ENCODE results near the gene PSIP1. TPM values are rescaled to one million over a fixed set of nuclear protein-coding genes. Genes with fewer than 3 reads are reported as not detected.

Gene PSIP1
- total and polyA plus RNA-seq, 9 of the 15 experiments (the other 6 are each of a cell fraction or from before 2014, with no cell fraction given) = 18.8 to 119 (median 59.9) TPM

DNA sequence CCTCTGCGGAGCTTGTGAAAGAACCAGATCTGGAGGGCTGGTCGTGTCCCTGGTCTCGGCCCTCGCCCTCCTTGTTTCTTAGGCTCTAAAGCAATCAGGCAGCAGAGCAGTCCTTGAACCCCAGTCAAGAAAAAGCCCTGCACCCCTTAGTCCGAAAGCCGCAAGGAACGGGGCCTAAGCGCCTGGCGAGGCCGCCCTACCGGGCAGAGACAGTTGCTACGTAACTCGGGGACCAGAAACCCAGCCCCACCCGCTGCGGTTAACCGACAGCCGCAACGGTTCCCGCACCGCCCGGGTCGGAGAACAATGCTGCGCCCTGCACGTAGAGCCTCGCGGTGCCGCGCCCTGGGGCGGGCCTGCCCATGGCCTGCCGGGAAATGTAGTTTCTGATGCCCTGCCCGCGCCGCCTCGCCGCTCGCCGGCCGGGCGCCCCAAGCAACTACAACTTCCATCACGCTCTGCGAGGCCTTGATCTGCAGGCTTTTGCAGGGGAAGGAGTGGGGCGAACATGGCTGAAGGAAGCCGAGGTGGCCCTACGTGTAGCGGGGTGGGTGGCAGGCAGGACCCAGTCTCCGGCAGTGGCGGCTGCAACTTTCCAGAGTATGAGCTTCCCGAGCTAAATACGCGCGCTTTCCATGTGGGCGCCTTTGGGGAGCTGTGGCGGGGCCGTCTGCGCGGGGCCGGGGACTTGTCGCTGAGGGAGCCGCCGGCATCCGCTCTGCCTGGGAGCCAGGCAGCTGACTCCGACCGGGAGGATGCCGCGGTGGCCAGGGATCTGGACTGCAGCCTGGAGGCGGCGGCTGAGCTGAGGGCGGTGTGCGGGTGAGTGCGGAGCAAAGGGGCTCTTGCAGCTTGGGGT lies 88.2 kb downstream of the PSIP1 start, which contains the start of gene SNAPC3 (continued):
- TF ChIP-seq, protein P1, sequence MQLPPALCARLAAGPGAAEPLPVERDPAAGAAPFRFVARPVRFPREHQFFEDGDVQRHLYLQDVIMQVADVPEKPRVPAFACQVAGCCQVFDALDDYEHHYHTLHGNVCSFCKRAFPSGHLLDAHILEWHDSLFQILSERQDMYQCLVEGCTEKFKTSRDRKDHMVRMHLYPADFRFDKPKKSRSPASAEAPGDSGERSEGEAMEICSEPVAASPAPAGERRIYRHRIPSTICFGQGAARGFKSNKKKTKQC (CRISPR knock-in tag; IDR thresholded peaks at IDR 0.05) = peak; percentile 98; the same call in 1 of the 2 replicates
- TF ChIP-seq MTA2 (IDR thresholded peaks at IDR 0.05; ENCODE audit: low read depth) = no peak
- peak in 1 of 2 experiments; percentile 39; a peak in 1 of 4 replicates for TF ChIP-seq HDAC1 (IDR thresholded peaks at IDR 0.05)
- TF ChIP-seq TEAD4 (IDR thresholded peaks at IDR 0.05; ENCODE audit: low read length) = no peak
- TF ChIP-seq TEAD4 (CRISPR knock-in tag; IDR thresholded peaks at IDR 0.05; ENCODE audit: borderline replicate concordance) = no peak
- TF ChIP-seq NBN (IDR thresholded peaks at IDR 0.05; ENCODE audit: low read depth) = no peak
- no peak for TF ChIP-seq FOSL1 (tag; conservative IDR thresholded peaks at IDR 0.05)
- TF ChIP-seq, protein P2, sequence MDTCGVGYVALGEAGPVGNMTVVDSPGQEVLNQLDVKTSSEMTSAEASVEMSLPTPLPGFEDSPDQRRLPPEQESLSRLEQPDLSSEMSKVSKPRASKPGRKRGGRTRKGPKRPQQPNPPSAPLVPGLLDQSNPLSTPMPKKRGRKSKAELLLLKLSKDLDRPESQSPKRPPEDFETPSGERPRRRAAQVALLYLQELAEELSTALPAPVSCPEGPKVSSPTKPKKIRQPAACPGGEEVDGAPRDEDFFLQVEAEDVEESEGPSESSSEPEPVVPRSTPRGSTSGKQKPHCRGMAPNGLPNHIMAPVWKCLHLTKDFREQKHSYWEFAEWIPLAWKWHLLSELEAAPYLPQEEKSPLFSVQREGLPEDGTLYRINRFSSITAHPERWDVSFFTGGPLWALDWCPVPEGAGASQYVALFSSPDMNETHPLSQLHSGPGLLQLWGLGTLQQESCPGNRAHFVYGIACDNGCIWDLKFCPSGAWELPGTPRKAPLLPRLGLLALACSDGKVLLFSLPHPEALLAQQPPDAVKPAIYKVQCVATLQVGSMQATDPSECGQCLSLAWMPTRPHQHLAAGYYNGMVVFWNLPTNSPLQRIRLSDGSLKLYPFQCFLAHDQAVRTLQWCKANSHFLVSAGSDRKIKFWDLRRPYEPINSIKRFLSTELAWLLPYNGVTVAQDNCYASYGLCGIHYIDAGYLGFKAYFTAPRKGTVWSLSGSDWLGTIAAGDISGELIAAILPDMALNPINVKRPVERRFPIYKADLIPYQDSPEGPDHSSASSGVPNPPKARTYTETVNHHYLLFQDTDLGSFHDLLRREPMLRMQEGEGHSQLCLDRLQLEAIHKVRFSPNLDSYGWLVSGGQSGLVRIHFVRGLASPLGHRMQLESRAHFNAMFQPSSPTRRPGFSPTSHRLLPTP (IDR thresholded peaks at IDR 0.05; ENCODE audit: borderline replicate concordance, extremely low read depth, insufficient read length) = no peak
- no peak for TF ChIP-seq NR1H2 (CRISPR knock-in tag; IDR thresholded peaks at IDR 0.05)
- no peak; the same call in 1 of the 2 replicates for TF ChIP-seq KLF6 (CRISPR knock-in tag; IDR thresholded peaks at IDR 0.05; ENCODE audit: borderline replicate concordance)
- TF ChIP-seq, protein P3, sequence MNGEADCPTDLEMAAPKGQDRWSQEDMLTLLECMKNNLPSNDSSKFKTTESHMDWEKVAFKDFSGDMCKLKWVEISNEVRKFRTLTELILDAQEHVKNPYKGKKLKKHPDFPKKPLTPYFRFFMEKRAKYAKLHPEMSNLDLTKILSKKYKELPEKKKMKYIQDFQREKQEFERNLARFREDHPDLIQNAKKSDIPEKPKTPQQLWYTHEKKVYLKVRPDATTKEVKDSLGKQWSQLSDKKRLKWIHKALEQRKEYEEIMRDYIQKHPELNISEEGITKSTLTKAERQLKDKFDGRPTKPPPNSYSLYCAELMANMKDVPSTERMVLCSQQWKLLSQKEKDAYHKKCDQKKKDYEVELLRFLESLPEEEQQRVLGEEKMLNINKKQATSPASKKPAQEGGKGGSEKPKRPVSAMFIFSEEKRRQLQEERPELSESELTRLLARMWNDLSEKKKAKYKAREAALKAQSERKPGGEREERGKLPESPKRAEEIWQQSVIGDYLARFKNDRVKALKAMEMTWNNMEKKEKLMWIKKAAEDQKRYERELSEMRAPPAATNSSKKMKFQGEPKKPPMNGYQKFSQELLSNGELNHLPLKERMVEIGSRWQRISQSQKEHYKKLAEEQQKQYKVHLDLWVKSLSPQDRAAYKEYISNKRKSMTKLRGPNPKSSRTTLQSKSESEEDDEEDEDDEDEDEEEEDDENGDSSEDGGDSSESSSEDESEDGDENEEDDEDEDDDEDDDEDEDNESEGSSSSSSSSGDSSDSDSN (IDR thresholded peaks at IDR 0.05; ENCODE audit: borderline replicate concordance in 1 of 2, low read depth in 2 of 2, low read length in 2 of 2) = peak in 1 of 2 experiments; percentile 42; a peak in 1 of 4 replicates
- TF ChIP-seq, protein P4, sequence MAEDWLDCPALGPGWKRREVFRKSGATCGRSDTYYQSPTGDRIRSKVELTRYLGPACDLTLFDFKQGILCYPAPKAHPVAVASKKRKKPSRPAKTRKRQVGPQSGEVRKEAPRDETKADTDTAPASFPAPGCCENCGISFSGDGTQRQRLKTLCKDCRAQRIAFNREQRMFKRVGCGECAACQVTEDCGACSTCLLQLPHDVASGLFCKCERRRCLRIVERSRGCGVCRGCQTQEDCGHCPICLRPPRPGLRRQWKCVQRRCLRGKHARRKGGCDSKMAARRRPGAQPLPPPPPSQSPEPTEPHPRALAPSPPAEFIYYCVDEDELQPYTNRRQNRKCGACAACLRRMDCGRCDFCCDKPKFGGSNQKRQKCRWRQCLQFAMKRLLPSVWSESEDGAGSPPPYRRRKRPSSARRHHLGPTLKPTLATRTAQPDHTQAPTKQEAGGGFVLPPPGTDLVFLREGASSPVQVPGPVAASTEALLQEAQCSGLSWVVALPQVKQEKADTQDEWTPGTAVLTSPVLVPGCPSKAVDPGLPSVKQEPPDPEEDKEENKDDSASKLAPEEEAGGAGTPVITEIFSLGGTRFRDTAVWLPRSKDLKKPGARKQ (CRISPR knock-in tag; IDR thresholded peaks at IDR 0.05) = no peak
- TF ChIP-seq, protein P5, sequence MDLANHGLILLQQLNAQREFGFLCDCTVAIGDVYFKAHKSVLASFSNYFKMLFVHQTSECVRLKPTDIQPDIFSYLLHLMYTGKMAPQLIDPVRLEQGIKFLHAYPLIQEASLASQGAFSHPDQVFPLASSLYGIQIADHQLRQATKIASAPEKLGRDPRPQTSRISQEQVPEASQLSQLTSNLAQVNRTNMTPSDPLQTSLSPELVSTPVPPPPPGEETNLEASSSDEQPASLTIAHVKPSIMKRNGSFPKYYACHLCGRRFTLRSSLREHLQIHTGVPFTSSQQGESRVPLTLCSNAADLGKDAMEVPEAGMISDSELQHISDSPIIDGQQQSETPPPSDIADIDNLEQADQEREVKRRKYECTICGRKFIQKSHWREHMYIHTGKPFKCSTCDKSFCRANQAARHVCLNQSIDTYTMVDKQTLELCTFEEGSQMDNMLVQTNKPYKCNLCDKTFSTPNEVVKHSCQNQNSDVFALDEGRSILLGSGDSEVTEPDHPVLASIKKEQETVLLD (IDR thresholded peaks at IDR 0.05) = no peak
- TF ChIP-seq ZNF311 (CRISPR knock-in tag; IDR thresholded peaks at IDR 0.05) = no peak
- TF ChIP-seq SPI1 (IDR thresholded peaks at IDR 0.05; ENCODE audit: borderline replicate concordance, low read depth, low read length) = no peak
- TF ChIP-seq, protein P6, sequence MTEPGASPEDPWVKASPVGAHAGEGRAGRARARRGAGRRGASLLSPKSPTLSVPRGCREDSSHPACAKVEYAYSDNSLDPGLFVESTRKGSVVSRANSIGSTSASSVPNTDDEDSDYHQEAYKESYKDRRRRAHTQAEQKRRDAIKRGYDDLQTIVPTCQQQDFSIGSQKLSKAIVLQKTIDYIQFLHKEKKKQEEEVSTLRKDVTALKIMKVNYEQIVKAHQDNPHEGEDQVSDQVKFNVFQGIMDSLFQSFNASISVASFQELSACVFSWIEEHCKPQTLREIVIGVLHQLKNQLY (CRISPR knock-in tag; conservative IDR thresholded peaks at IDR 0.05) = no peak

Measured in K562 (cell line).